Measurements from ENCODE around the gene MARCHF10. TPM values are rescaled to one million over a fixed set of nuclear protein-coding genes. Genes with fewer than 3 reads are reported as not detected.

MARCHF10 gene
- total and polyA plus RNA-seq, 2 of the 4 experiments (the other 2 are of a cell fraction) = 0.18 to 0.74 TPM

DNA sequence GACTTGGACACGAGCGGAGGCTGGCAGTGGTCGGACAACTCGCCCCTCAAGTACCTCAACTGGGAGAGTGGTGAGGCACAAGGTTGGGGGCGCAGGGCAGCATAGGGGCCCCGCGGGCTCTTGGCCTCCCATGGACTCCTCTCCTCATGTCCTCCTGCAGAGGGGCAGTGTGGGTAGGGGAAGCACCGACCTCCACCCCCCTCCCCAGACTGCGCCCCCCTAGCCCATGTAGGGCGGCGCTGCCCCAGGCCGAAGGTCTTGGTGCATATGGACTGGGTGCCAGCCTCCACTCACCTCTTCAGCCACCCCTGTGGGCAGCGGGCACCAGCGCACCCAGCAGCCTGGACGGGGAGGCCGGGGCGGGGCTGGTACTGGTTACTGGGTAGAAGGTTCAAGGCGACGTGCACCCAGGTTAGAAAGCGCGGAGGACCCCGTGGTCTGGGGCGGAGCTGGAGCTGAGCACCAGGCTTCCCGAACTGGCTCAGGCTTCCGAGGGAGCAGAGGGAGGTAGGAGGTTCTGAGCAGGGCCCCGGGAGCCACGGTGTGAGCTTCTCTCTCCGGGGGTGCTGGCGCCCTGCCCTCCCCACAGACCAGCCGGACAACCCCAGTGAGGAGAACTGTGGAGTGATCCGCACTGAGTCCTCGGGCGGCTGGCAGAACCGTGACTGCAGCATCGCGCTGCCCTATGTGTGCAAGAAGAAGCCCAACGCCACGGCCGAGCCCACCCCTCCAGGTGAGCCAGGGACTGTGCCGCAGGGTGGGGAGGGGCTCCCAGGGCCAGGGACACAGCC lies 141.1 kb downstream of the MARCHF10 start:
- Histone ChIP-seq H3K4ac (ENCODE audit: low read depth, low read length) (no peak overlapping the region), H3K18ac (ENCODE audit: low read depth, low read length) (no peak overlapping the region), H3K79me1 (ENCODE audit: low read depth in 1 of 2, low read length in 2 of 2) (peaks cover 31 to 76% of the 10 kb centered on the region in 2 experiments), H2BK5ac (ENCODE audit: low read depth, low read length, poor library complexity, severe bottlenecking) (no peak overlapping the region), H4K5ac (ENCODE audit: low read depth, low read length) (no peak overlapping the region), H3K4me1 (ENCODE audit: control insufficient read depth, insufficient read depth, low read length) (no peaks in the 10 kb centered on the region), H3K9ac (ENCODE audit: low read depth, low read length) (no peak overlapping the region), H2AK9ac (replicated peaks; ENCODE audit: low read depth, low read length, poor library complexity) (no peak overlapping the region), H3K4me2 (ENCODE audit: low read depth, low read length) (no peak overlapping the region), H3K27me3 (ENCODE audit: control insufficient read depth, insufficient read depth, low read length) (no peaks in the 10 kb centered on the region), H2BK120ac (ENCODE audit: low read depth, low read length) (no peak overlapping the region), H3K9me1 (ENCODE audit: insufficient read depth, low read length) (peaks cover 15% of the 10 kb centered on the region), H3K4me3 (ENCODE audit: insufficient read depth, low read depth, low read length) (no peak overlapping the region), H3K23ac (ENCODE audit: low read depth, low read length) (no peak overlapping the region), H3K9me3 (ENCODE audit: control insufficient read depth, insufficient read depth, low read length) (no peaks in the 10 kb centered on the region), H2AK5ac (ENCODE audit: low read depth, low read length) (no peak overlapping the region), H3K27ac (ENCODE audit: insufficient read depth, low read length) (no peak overlapping the region), H2AFZ (replicated peaks; ENCODE audit: low read length, poor library complexity) (no peak overlapping the region), H3K56ac (ENCODE audit: extremely low read depth, insufficient read depth, low read length) (no peak overlapping the region), H4K20me1 (ENCODE audit: insufficient read depth, low read length) (peaks cover 30% of the 10 kb centered on the region), H3K14ac (replicated peaks; ENCODE audit: low read depth, low read length) (no peak overlapping the region), H4K8ac (ENCODE audit: low read depth in 2 of 2, low read length in 2 of 2) (no peak overlapping the region), H2BK15ac (ENCODE audit: low read depth, low read length) (no peak overlapping the region), H4K91ac (ENCODE audit: insufficient read depth, low read depth, low read length) (no peak overlapping the region), H2BK20ac (ENCODE audit: low read depth, low read length) (no peak overlapping the region), H3K36me3 (ENCODE audit: control insufficient read depth, insufficient read depth, low read length) (peaks cover 64% of the 10 kb centered on the region)
- ATAC-seq (ENCODE audit: low read depth) = no peak
- DNase-seq = no peak
- in situ Hi-C loops (cut with MboI; ENCODE audit: low sequenced_read_pairs) (no loop called here), dilution Hi-C loops (cut with HindIII; ENCODE audit: low sequenced_read_pairs, unreplicated experiment) (no loop called here), intact Hi-C loops (cut with micrococcal nuclease) (no loop called here)
- CTCF ChIA-PET = no interaction called here
- BruUV-seq (replicated peaks) = no TSS peak
- TF ChIP-seq BHLHE40 (IDR thresholded peaks at IDR 0.05; ENCODE audit: low read depth, low read length) (no peak), RCOR1 (IDR thresholded peaks at IDR 0.05; ENCODE audit: insufficient replicate concordance, low read length) (no peak), FOS (IDR thresholded peaks at IDR 0.05; ENCODE audit: low read depth, low read length) (no peak), CHD1 (IDR thresholded peaks at IDR 0.05; ENCODE audit: low read depth, low read length) (no peak), RFX5 (IDR thresholded peaks at IDR 0.05; ENCODE audit: low read depth, low read length) (no peak), CTCF (conservative IDR thresholded peaks at IDR 0.05; ENCODE audit: low read depth, low read length) (no peak), ELK1 (IDR thresholded peaks at IDR 0.05; ENCODE audit: borderline replicate concordance, low read depth, low read length) (no peak), NFE2L2 (IDR thresholded peaks at IDR 0.05; ENCODE audit: low read depth, low read length) (no peak), POLR2A (IDR thresholded peaks at IDR 0.05; ENCODE audit: low read depth, low read length) (no peak), MXI1 (IDR thresholded peaks at IDR 0.05; ENCODE audit: borderline replicate concordance, low read depth, low read length) (no peak)
- TF ChIP-seq, protein P1, sequence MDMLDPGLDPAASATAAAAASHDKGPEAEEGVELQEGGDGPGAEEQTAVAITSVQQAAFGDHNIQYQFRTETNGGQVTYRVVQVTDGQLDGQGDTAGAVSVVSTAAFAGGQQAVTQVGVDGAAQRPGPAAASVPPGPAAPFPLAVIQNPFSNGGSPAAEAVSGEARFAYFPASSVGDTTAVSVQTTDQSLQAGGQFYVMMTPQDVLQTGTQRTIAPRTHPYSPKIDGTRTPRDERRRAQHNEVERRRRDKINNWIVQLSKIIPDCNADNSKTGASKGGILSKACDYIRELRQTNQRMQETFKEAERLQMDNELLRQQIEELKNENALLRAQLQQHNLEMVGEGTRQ (IDR thresholded peaks at IDR 0.05; ENCODE audit: low read depth, low read length) = no peak
- WGBS, 2 experiments (ENCODE audit: extremely low coverage in 2 of 2, insufficient read length in 1 of 2) = 96% methylated on average over 9 of the region's 40 CpGs; no CpG with 5 or more reads in 1 of the 2 experiments
- POLR2A ChIA-PET (ENCODE audit: unreplicated experiment) = no interaction called here

All from IMR-90 (cell line).